Eye (tissue), 1 donor: ENCODE results near the gene B3GNT3.

Experiments used
- DNase-seq: peaks from one replicate; pipeline ENCODE4 v3.0.0-alpha.2; 2015

Gene B3GNT3

GRCh38 chr19:17862711-17863519, 68.0 kb downstream of the B3GNT3 start:
- DNase-seq: no peak
